ENCODE data around the gene MYCT1. TPM values are rescaled to one million over a fixed set of nuclear protein-coding genes. Genes with fewer than 3 reads are reported as not detected.

Gene MYCT1
- total RNA-seq, 2 donors from 2014 or later: 3.9 to 4.6 TPM

DNA sequence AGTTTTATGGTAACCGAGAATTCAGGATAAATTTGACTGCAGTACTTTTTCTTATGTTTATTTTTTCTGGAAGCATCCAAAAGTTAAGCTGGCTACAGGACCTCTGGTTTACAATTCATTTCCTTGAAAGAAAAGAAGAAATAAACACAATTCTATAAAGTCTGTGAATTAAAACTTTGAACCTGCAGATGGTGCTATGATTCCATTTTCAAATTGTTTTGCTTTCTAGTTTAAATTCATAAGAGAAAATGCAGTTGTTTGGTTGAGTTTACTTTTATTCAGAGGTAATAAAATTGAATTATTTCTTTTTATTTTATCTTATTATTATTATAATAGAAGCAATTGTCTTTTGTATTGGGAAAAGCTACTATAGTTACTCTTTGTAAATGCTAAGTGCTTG, 51.1 kb downstream of the MYCT1 start:
- DNase-seq (no peak), ATAC-seq (no peak)
- H3K4me3 ChIP-seq: no peak overlapping the region
- TF ChIP-seq, protein P1, sequence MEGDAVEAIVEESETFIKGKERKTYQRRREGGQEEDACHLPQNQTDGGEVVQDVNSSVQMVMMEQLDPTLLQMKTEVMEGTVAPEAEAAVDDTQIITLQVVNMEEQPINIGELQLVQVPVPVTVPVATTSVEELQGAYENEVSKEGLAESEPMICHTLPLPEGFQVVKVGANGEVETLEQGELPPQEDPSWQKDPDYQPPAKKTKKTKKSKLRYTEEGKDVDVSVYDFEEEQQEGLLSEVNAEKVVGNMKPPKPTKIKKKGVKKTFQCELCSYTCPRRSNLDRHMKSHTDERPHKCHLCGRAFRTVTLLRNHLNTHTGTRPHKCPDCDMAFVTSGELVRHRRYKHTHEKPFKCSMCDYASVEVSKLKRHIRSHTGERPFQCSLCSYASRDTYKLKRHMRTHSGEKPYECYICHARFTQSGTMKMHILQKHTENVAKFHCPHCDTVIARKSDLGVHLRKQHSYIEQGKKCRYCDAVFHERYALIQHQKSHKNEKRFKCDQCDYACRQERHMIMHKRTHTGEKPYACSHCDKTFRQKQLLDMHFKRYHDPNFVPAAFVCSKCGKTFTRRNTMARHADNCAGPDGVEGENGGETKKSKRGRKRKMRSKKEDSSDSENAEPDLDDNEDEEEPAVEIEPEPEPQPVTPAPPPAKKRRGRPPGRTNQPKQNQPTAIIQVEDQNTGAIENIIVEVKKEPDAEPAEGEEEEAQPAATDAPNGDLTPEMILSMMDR (IDR thresholded peaks at IDR 0.05): no peak
- no peak for TF ChIP-seq POLR2A (IDR thresholded peaks at IDR 0.05)
- WGBS, 2 donors: 16 to 22% methylated on average over 1 of the region's 1 CpG
- H3K27me3 ChIP-seq: no peaks in the 10 kb centered on the region
- no peaks in the 10 kb centered on the region for H3K4me1 ChIP-seq
- no peaks in the 10 kb centered on the region for H3K36me3 ChIP-seq (replicated peaks in 1 of 2; ENCODE audit: insufficient read depth in 1 of 2, low read depth in 2 of 2)
- intact Hi-C loops (cut with DNase I): no loop called here
- no peaks in the 10 kb centered on the region for H3K9me3 ChIP-seq
- H3K27ac ChIP-seq: no peak overlapping the region

DNA sequence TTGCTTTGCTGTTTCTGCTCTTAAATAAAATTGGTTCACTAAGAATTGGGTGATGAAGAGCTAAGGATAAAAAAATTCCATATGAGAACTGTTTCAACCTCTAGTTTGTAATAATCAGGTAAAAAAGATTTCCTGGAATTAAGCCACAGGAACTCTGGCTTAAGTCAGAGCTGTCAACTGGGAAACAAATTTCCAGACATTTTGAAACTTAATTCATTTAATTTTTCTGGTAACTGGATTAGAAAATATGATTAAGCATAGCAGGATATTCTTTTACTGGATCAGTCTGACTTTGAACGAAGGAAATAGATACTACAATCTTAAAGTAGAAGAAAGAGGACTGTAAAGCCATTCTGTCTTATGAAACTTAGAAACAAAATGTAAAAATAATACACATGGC, 51.6 kb downstream of the MYCT1 start:
- whole genome bisulfite sequencing, 2 donors: 44 to 52% methylated on average over 1 of the region's 1 CpG

GRCh38 chr6:152750694-152751093, 53.0 kb downstream of the MYCT1 start, which contains the start of gene VIP:
VIP (plus strand) TSS chr6:152750797; CDS start chr6:152752178, 1,381 bp downstream.
- 6 to 8% methylated on average over 5 of the region's 5 CpGs for WGBS, 2 donors
- TF ChIP-seq, protein P1 (IDR thresholded peaks at IDR 0.05): no peak
- TF ChIP-seq POLR2A (IDR thresholded peaks at IDR 0.05): no peak
- DNase-seq: no peak
- Histone ChIP-seq H3K9me3 (no peaks in the 10 kb centered on the region), H3K27me3 (no peaks in the 10 kb centered on the region), H3K27ac (no peak within 1 kb of the TSS), H3K4me3 (no peak within 1 kb of the TSS), H3K4me1 (no peaks in the 10 kb centered on the region), H3K36me3 (replicated peaks in 1 of 2; ENCODE audit: insufficient read depth in 1 of 2, low read depth in 2 of 2) (no peaks in the 10 kb centered on the region)
- intact Hi-C loops (cut with DNase I): no loop called here
- no peak for ATAC-seq

More for the DNA sequence above, 51.6 kb downstream of the MYCT1 start:
- no peaks in the 10 kb centered on the region for H3K9me3 ChIP-seq
- H3K36me3 ChIP-seq (replicated peaks in 1 of 2; ENCODE audit: insufficient read depth in 1 of 2, low read depth in 2 of 2): no peaks in the 10 kb centered on the region
- ATAC-seq (no peak), DNase-seq (no peak)
- H3K27ac ChIP-seq: no peak overlapping the region
- H3K4me1 ChIP-seq: no peaks in the 10 kb centered on the region
- no peak overlapping the region for H3K4me3 ChIP-seq
- H3K27me3 ChIP-seq: no peaks in the 10 kb centered on the region
- no peak for TF ChIP-seq POLR2A (IDR thresholded peaks at IDR 0.05)
- TF ChIP-seq, protein P1 (IDR thresholded peaks at IDR 0.05): no peak
- intact Hi-C loops (cut with DNase I): no loop called here

- TF ChIP-seq POLR2A (IDR thresholded peaks at IDR 0.05): no peak
- TF ChIP-seq, protein P1 (IDR thresholded peaks at IDR 0.05): no peak
These were observed 67.6 kb downstream of the MYCT1 start for GRCh38 chr6:152765331-152765730.

DNA sequence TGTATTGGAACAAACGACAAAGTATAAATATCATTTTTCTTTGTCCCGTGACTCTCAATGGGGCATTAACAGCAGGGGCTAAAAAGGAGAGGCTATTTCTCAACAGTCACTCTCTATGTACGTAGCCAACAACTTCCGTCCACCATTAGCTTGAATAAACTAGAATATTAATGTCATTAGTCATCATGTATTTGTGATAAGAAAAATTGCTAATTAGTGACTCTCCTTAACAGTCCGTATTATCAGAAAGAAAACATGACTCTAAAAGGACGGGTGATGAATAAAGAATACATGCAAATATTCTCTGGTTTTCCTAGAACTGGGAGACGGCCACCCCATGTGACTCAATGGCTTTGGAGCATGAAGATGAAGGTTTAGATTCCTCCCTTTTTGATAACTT, 71.5 kb downstream of the MYCT1 start:
- ATAC-seq (no peak), DNase-seq (no peak)
- Histone ChIP-seq H3K4me3 (no peak overlapping the region), H3K27me3 (no peaks in the 10 kb centered on the region), H3K9me3 (no peaks in the 10 kb centered on the region), H3K27ac (no peak overlapping the region), H3K36me3 (replicated peaks in 1 of 2; ENCODE audit: insufficient read depth in 1 of 2, low read depth in 2 of 2) (no peaks in the 10 kb centered on the region), H3K4me1 (no peaks in the 10 kb centered on the region)
- intact Hi-C loops (cut with DNase I): no loop called here
- TF ChIP-seq, protein P1 (IDR thresholded peaks at IDR 0.05): no peak
- no peak for TF ChIP-seq POLR2A (IDR thresholded peaks at IDR 0.05)
- WGBS, 2 donors: 44 to 56% methylated on average over 7 of the region's 7 CpGs

More at GRCh38 chr6:152765331-152765730, 67.6 kb downstream of the MYCT1 start:
- no peaks in the 10 kb centered on the region for H3K9me3 ChIP-seq
- intact Hi-C loops (cut with DNase I): no loop called here
- H3K4me3 ChIP-seq: no peak overlapping the region
- H3K27ac ChIP-seq: no peak overlapping the region
- 50 to 55% methylated on average over 3 of the region's 3 CpGs for WGBS, 2 donors
- H3K36me3 ChIP-seq (replicated peaks in 1 of 2; ENCODE audit: insufficient read depth in 1 of 2, low read depth in 2 of 2): no peaks in the 10 kb centered on the region
- no peaks in the 10 kb centered on the region for H3K4me1 ChIP-seq
- no peak for ATAC-seq
- H3K27me3 ChIP-seq: no peaks in the 10 kb centered on the region
- DNase-seq: no peak

All from body of pancreas (tissue), 4 donors.